ENCODE results near the gene UQCRFS1.

UQCRFS1 gene

GRCh38 chr19:29155683-29156082, 57.3 kb downstream of the UQCRFS1 start:
- no peak for DNase-seq (ENCODE audit: low read depth)

All from amniotic epithelial cell (primary cell).